ENCODE measurements around the gene ZNF76. TPM values are rescaled to one million over a fixed set of nuclear protein-coding genes. Genes with fewer than 3 reads are reported as not detected.

ZNF76 gene
- polyA plus RNA-seq, 1 donor from 2014 or later = 26.3 TPM

DNA sequence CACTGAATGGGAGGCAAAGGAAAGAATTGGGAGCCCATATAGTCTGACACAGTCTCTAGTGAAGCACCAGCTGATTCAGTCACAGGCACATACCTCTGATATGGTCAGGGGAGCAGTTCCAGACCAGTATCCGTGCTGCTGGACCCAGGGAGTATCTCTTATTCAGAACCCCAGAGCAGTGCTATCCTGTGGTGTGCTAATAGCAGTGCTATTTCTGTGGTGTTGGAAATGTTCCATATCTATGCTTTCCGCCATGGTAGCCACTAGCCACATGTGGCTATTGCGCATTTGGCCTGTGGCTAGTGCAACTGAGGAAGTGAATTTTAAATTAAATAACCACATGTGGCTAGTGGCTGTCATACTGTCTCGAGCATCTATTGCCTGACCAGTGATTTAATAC lies 34.8 kb upstream of the ZNF76 start:
- Histone ChIP-seq H3K36me3 (ENCODE audit: insufficient read depth, low read length) (no peaks in the 10 kb centered on the region), H3K27me3 (ENCODE audit: insufficient read depth, low read depth, low read length) (no peaks in the 10 kb centered on the region), H3K9ac (ENCODE audit: low read length) (no peak overlapping the region), H3K4me3 (ENCODE audit: low read length) (no peak overlapping the region), H2AFZ (ENCODE audit: low read depth, low read length) (no peak overlapping the region), H3K27ac (ENCODE audit: low read length) (no peak overlapping the region), H4K20me1 (ENCODE audit: insufficient read depth) (no peaks in the 10 kb centered on the region), H3K9me2 (ENCODE audit: insufficient read depth, low read length) (no peaks in the 10 kb centered on the region), H3K79me2 (replicated peaks; ENCODE audit: insufficient read depth, low read length) (peaks cover 14% of the 10 kb centered on the region), H3F3A (ENCODE audit: insufficient read depth, low read length, poor library complexity, severe bottlenecking) (no peaks in the 10 kb centered on the region), H3K9me3 (ENCODE audit: low read length) (no peaks in the 10 kb centered on the region), H3K4me2 (ENCODE audit: low read length) (no peak overlapping the region)
- no peak for TF ChIP-seq EZH2 (IDR thresholded peaks at IDR 0.05; ENCODE audit: borderline replicate concordance, insufficient read depth, low read length, poor library complexity, severe bottlenecking)

DNA sequence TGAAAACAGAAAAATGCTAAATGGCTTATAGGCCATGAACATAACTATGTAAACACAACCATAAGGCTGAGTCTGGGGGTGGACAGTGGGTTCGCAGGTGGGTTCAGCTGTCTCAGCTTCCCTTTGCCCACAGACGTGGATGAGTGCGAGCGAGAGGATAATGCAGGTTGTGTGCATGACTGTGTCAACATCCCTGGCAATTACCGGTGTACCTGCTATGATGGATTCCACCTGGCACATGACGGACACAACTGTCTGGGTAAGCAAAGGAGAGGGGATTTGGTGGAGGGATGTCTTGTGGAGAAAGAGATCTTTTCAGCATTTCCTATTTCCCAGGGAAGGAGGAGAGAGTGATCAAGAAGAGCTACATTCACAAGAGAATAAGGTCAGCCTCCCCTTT lies 31.1 kb upstream of the ZNF76 start:
- TF ChIP-seq MXI1 (conservative IDR thresholded peaks at IDR 0.05; ENCODE audit: poor library complexity, severe bottlenecking) = no peak
- TF ChIP-seq EZH2 (IDR thresholded peaks at IDR 0.05; ENCODE audit: borderline replicate concordance, insufficient read depth, low read length, poor library complexity, severe bottlenecking) = no peak
- no peak for TF ChIP-seq EP300 (conservative IDR thresholded peaks at IDR 0.05; ENCODE audit: poor library complexity, severe bottlenecking)
- TF ChIP-seq SMC3 (conservative IDR thresholded peaks at IDR 0.05; ENCODE audit: poor library complexity) = no peak
- TF ChIP-seq, protein P1, sequence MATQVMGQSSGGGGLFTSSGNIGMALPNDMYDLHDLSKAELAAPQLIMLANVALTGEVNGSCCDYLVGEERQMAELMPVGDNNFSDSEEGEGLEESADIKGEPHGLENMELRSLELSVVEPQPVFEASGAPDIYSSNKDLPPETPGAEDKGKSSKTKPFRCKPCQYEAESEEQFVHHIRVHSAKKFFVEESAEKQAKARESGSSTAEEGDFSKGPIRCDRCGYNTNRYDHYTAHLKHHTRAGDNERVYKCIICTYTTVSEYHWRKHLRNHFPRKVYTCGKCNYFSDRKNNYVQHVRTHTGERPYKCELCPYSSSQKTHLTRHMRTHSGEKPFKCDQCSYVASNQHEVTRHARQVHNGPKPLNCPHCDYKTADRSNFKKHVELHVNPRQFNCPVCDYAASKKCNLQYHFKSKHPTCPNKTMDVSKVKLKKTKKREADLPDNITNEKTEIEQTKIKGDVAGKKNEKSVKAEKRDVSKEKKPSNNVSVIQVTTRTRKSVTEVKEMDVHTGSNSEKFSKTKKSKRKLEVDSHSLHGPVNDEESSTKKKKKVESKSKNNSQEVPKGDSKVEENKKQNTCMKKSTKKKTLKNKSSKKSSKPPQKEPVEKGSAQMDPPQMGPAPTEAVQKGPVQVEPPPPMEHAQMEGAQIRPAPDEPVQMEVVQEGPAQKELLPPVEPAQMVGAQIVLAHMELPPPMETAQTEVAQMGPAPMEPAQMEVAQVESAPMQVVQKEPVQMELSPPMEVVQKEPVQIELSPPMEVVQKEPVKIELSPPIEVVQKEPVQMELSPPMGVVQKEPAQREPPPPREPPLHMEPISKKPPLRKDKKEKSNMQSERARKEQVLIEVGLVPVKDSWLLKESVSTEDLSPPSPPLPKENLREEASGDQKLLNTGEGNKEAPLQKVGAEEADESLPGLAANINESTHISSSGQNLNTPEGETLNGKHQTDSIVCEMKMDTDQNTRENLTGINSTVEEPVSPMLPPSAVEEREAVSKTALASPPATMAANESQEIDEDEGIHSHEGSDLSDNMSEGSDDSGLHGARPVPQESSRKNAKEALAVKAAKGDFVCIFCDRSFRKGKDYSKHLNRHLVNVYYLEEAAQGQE (IDR thresholded peaks at IDR 0.05; ENCODE audit: borderline replicate concordance) = no peak
- no peak for TF ChIP-seq RAD21 (conservative IDR thresholded peaks at IDR 0.05)
- TF ChIP-seq, protein P2, sequence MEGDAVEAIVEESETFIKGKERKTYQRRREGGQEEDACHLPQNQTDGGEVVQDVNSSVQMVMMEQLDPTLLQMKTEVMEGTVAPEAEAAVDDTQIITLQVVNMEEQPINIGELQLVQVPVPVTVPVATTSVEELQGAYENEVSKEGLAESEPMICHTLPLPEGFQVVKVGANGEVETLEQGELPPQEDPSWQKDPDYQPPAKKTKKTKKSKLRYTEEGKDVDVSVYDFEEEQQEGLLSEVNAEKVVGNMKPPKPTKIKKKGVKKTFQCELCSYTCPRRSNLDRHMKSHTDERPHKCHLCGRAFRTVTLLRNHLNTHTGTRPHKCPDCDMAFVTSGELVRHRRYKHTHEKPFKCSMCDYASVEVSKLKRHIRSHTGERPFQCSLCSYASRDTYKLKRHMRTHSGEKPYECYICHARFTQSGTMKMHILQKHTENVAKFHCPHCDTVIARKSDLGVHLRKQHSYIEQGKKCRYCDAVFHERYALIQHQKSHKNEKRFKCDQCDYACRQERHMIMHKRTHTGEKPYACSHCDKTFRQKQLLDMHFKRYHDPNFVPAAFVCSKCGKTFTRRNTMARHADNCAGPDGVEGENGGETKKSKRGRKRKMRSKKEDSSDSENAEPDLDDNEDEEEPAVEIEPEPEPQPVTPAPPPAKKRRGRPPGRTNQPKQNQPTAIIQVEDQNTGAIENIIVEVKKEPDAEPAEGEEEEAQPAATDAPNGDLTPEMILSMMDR (IDR thresholded peaks at IDR 0.05; ENCODE audit: poor library complexity, severe bottlenecking) = no peak
- TF ChIP-seq TAF1 (IDR thresholded peaks at IDR 0.05; ENCODE audit: low read depth) = no peak
- TF ChIP-seq POLR2AphosphoS5 (IDR thresholded peaks at IDR 0.05) = no peak
- Histone ChIP-seq H3K9me3 (ENCODE audit: low read length) (no peaks in the 10 kb centered on the region), H3K9ac (ENCODE audit: low read length) (no peak overlapping the region), H3K9me2 (ENCODE audit: insufficient read depth, low read length) (no peaks in the 10 kb centered on the region), H3K27me3 (ENCODE audit: insufficient read depth, low read depth, low read length) (no peaks in the 10 kb centered on the region), H4K20me1 (ENCODE audit: insufficient read depth) (no peaks in the 10 kb centered on the region), H3K27ac (ENCODE audit: low read length) (no peak overlapping the region), H2AFZ (ENCODE audit: low read depth, low read length) (no peak overlapping the region), H3K79me2 (replicated peaks; ENCODE audit: insufficient read depth, low read length) (peaks cover 3% of the 10 kb centered on the region), H3K4me3 (ENCODE audit: low read length) (no peak overlapping the region), H3F3A (ENCODE audit: insufficient read depth, low read length, poor library complexity, severe bottlenecking) (no peaks in the 10 kb centered on the region), H3K36me3 (ENCODE audit: insufficient read depth, low read length) (no peaks in the 10 kb centered on the region), H3K4me2 (ENCODE audit: low read length) (no peak overlapping the region)

DNA sequence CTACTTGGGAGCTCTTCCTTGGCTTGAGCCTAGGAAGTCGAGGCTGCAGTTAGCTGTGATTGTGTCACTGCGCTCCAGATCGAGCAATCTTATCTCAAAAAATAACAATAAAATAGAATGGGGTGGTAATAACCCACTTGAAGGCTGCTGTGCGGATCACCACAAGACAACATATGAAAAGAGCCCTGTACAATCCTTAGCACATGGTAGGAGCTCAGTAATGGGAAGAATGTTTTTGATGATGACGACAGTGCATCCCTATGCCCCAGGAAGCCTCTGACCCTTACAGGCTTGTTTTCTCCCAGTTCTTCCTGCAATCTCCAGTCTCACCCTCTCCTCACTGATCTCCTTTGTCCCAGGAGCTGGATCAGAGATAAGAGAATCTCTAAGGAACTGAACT lies 30.2 kb upstream of the ZNF76 start:
- Histone ChIP-seq H3K9ac (ENCODE audit: low read length) (no peak overlapping the region), H3K79me2 (replicated peaks; ENCODE audit: insufficient read depth, low read length) (peaks cover 3% of the 10 kb centered on the region), H3K36me3 (ENCODE audit: insufficient read depth, low read length) (no peaks in the 10 kb centered on the region), H3K4me2 (ENCODE audit: low read length) (no peak overlapping the region), H3K27ac (ENCODE audit: low read length) (no peak overlapping the region), H3K9me3 (ENCODE audit: low read length) (no peaks in the 10 kb centered on the region), H2AFZ (ENCODE audit: low read depth, low read length) (no peak overlapping the region), H3K9me2 (ENCODE audit: insufficient read depth, low read length) (no peaks in the 10 kb centered on the region), H4K20me1 (ENCODE audit: insufficient read depth) (no peaks in the 10 kb centered on the region), H3F3A (ENCODE audit: insufficient read depth, low read length, poor library complexity, severe bottlenecking) (no peaks in the 10 kb centered on the region), H3K4me3 (ENCODE audit: low read length) (no peak overlapping the region), H3K27me3 (ENCODE audit: insufficient read depth, low read depth, low read length) (no peaks in the 10 kb centered on the region)
- TF ChIP-seq, protein P2 (IDR thresholded peaks at IDR 0.05; ENCODE audit: poor library complexity, severe bottlenecking) = no peak
- TF ChIP-seq SMC3 (conservative IDR thresholded peaks at IDR 0.05; ENCODE audit: poor library complexity) (no peak), TAF1 (IDR thresholded peaks at IDR 0.05; ENCODE audit: low read depth) (no peak)
